ENCODE measurements around the gene TMEM72.

GRCh38 chr10:44930904-44931620 lies 19.9 kb downstream of the TMEM72 start:
- TF ChIP-seq SUZ12 (IDR thresholded peaks at IDR 0.05; ENCODE audit: extremely low read depth, insufficient read depth, insufficient read length) (no peak), ZNF274 (IDR thresholded peaks at IDR 0.05; ENCODE audit: low read depth, low read length) (no peak)
